ENCODE results near the gene CCDC12. TPM values are rescaled to one million over a fixed set of nuclear protein-coding genes. Genes with fewer than 3 reads are reported as not detected.

CCDC12 gene
- total and polyA plus RNA-seq, 2 donors (not counting 1 experiment from before 2014, with no cell fraction given): 84.0 to 97.3 TPM

- ChIA-PET POLR2A (no interaction called here), CTCF (interaction anchor here (1.0 to 1.3 kb wide), 2 partner anchors 9 kb away, joined by 3 read pairs; no protein-coding TSS in a partner anchor)
- Histone ChIP-seq H3K79me2 (ENCODE audit: control insufficient read depth, insufficient read depth, low read length) (no peaks in the 10 kb centered on the region), H3K4me3 (ENCODE audit: control extremely low read depth in 1 of 5, extremely low read depth in 1 of 5, insufficient read depth in 1 of 5, low read depth in 2 of 5, low read length in 4 of 5) (no peak overlapping the region), H3K4me2 (replicated peaks; ENCODE audit: low read depth, low read length, poor library complexity, severe bottlenecking) (no peak overlapping the region), H3K4me1 (ENCODE audit: control insufficient read depth in 2 of 2, insufficient read depth in 2 of 2, low read length in 2 of 2) (peaks cover 16 to 33% of the 10 kb centered on the region in 2 donors), H3K27me3 (replicated peaks in 1 of 4; ENCODE audit: control extremely low read depth in 1 of 4, control insufficient read depth in 3 of 4, insufficient read depth in 4 of 4, low read length in 3 of 4) (no peaks in the 10 kb centered on the region), H2AFZ (ENCODE audit: insufficient read depth, low read depth, low read length, poor library complexity, severe bottlenecking) (no peak overlapping the region), H3K9ac (ENCODE audit: low read length) (no peak overlapping the region), H4K20me1 (ENCODE audit: control insufficient read depth, insufficient read depth, low read length, poor library complexity, severe bottlenecking) (peaks cover 11% of the 10 kb centered on the region), H3K36me3 (replicated peaks in 1 of 2; ENCODE audit: control extremely low read depth in 1 of 2, control insufficient read depth in 1 of 2, extremely low read depth in 1 of 2, insufficient read depth in 2 of 2, low read length in 1 of 2) (peaks cover 0 to 32% of the 10 kb centered on the region in 2 experiments), H3K9me3 (ENCODE audit: control extremely low read depth in 1 of 3, control insufficient read depth in 2 of 3, insufficient read depth in 1 of 3, low read length in 2 of 3) (no peaks in the 10 kb centered on the region), H3K27ac (ENCODE audit: low read length in 2 of 2) (no peak overlapping the region)
- H3K9me3 Mint-ChIP-seq (ENCODE audit: insufficient read depth): no peaks in the 10 kb centered on the region
- 96% methylated on average over 7 of the region's 10 CpGs for WGBS (ENCODE audit: insufficient coverage)
- DNase-seq (no peak), ATAC-seq (ENCODE audit: low read depth) (no peak)
- H3K27ac Mint-ChIP-seq: no peak overlapping the region
- intact Hi-C loops (cut with micrococcal nuclease): no loop called here
- no peaks in the 10 kb centered on the region for H3K27me3 Mint-ChIP-seq
- TF ChIP-seq CTCF (IDR thresholded peaks at IDR 0.05) (no peak), EZH2 (IDR thresholded peaks at IDR 0.05; ENCODE audit: borderline replicate concordance, insufficient read depth, low read depth, low read length, poor library complexity, severe bottlenecking) (no peak)
- peaks cover 26% of the 10 kb centered on the region for H3K4me1 Mint-ChIP-seq
- no peak overlapping the region for H3K4me3 Mint-ChIP-seq
Observed at GRCh38 chr3:47012342-47013230, 36.0 kb upstream of the CCDC12 start.

GRCh38 chr3:47011371-47011770 is 34.8 kb upstream of the CCDC12 start:
- Histone ChIP-seq H4K20me1 (ENCODE audit: control insufficient read depth, insufficient read depth, low read length, poor library complexity, severe bottlenecking) (no peaks in the 10 kb centered on the region), H2AFZ (ENCODE audit: insufficient read depth, low read depth, low read length, poor library complexity, severe bottlenecking) (no peak overlapping the region), H3K36me3 (replicated peaks in 1 of 2; ENCODE audit: control extremely low read depth in 1 of 2, control insufficient read depth in 1 of 2, extremely low read depth in 1 of 2, insufficient read depth in 2 of 2, low read length in 1 of 2) (peaks cover 0 to 22% of the 10 kb centered on the region in 2 experiments), H3K4me1 (ENCODE audit: control insufficient read depth in 2 of 2, insufficient read depth in 2 of 2, low read length in 2 of 2) (peaks cover 6 to 21% of the 10 kb centered on the region in 2 donors), H3K9ac (ENCODE audit: low read length) (no peak overlapping the region), H3K4me3 (ENCODE audit: control extremely low read depth in 1 of 5, extremely low read depth in 1 of 5, insufficient read depth in 1 of 5, low read depth in 2 of 5, low read length in 4 of 5) (no peak overlapping the region), H3K4me2 (replicated peaks; ENCODE audit: low read depth, low read length, poor library complexity, severe bottlenecking) (no peak overlapping the region), H3K79me2 (ENCODE audit: control insufficient read depth, insufficient read depth, low read length) (no peaks in the 10 kb centered on the region), H3K27me3 (replicated peaks in 1 of 4; ENCODE audit: control extremely low read depth in 1 of 4, control insufficient read depth in 3 of 4, insufficient read depth in 4 of 4, low read length in 3 of 4) (no peaks in the 10 kb centered on the region), H3K9me3 (ENCODE audit: control extremely low read depth in 1 of 3, control insufficient read depth in 2 of 3, insufficient read depth in 1 of 3, low read length in 2 of 3) (no peaks in the 10 kb centered on the region), H3K27ac (ENCODE audit: low read length in 2 of 2) (peak overlapping the region in 1 of 2 donors; percentile 56)
- CTCF ChIA-PET: interaction anchor here (1.3 kb wide), 1 partner anchor 32 kb away, joined by 3 read pairs; the partner anchor contains the start of gene NBEAL2
- TF ChIP-seq EZH2 (IDR thresholded peaks at IDR 0.05; ENCODE audit: borderline replicate concordance, insufficient read depth, low read depth, low read length, poor library complexity, severe bottlenecking): no peak
- TF ChIP-seq CTCF (IDR thresholded peaks at IDR 0.05): no peak
- DNase-seq: no peak
- WGBS (ENCODE audit: insufficient coverage): 80% methylated on average over 5 of the region's 6 CpGs
- no peak for ATAC-seq (ENCODE audit: low read depth)
- Mint-ChIP-seq H3K27ac (peak overlapping the region; percentile 86), H3K9me3 (ENCODE audit: insufficient read depth) (no peaks in the 10 kb centered on the region), H3K4me1 (peaks cover 14% of the 10 kb centered on the region), H3K27me3 (no peaks in the 10 kb centered on the region), H3K4me3 (no peak overlapping the region)
- POLR2A ChIA-PET: no interaction called here
- intact Hi-C loops (cut with micrococcal nuclease): no loop called here

Measured in B cell (primary cell).